ENCODE data around the gene HELLS. TPM values are rescaled to one million over a fixed set of nuclear protein-coding genes. Genes with fewer than 3 reads are reported as not detected.

HELLS gene
- total and polyA plus RNA-seq, 2 of the 8 experiments (the other 6 are each of a cell fraction or from before 2014, with no cell fraction given), result 147 to 371 TPM

- POLR2A ChIA-PET (ENCODE audit: partially characterized antibody), result interaction anchor here (1.4 kb wide), 1 partner anchor 10 kb away, joined by 4 read pairs; no protein-coding TSS in a partner anchor
- CTCF ChIA-PET (ENCODE audit: partially characterized antibody), result interaction anchor here (0.9 to 1.7 kb wide), 3 partner anchors 150 to 498 kb away, joined by 3 to 4 read pairs (median 3); no protein-coding TSS in a partner anchor
- DNase-seq (ENCODE audit: low read depth in 1 of 2, low spot score in 2 of 2), result no peak
- no peak for TF ChIP-seq JUN (IDR thresholded peaks at IDR 0.05; ENCODE audit: low read depth, low read length)
- no peak for TF ChIP-seq BACH1 (IDR thresholded peaks at IDR 0.05; ENCODE audit: low read length)
- no peak for TF ChIP-seq SIRT6 (IDR thresholded peaks at IDR 0.05; ENCODE audit: low read length)
- TF ChIP-seq ZNF274 (IDR thresholded peaks at IDR 0.05; ENCODE audit: borderline replicate concordance, extremely low read depth, low read length), result no peak
- TF ChIP-seq CHD2 (IDR thresholded peaks at IDR 0.05; ENCODE audit: low read length), result no peak
- TF ChIP-seq EGR1 (IDR thresholded peaks at IDR 0.05; ENCODE audit: borderline replicate concordance, low read depth, low read length), result no peak
- TF ChIP-seq SUZ12 (IDR thresholded peaks at IDR 0.05; ENCODE audit: low read length), result no peak
- TF ChIP-seq POLR2A (IDR thresholded peaks at IDR 0.05; ENCODE audit: control extremely low read depth in 1 of 2, low read depth in 2 of 2, low read length in 2 of 2), result no peak
- no peak for TF ChIP-seq TCF12 (IDR thresholded peaks at IDR 0.05; ENCODE audit: low read depth, low read length)
- no peak for TF ChIP-seq POLR2AphosphoS5 (IDR thresholded peaks at IDR 0.05; ENCODE audit: low read depth, low read length)
- TF ChIP-seq CEBPB (IDR thresholded peaks at IDR 0.05; ENCODE audit: low read depth, low read length), result no peak
- no peak for TF ChIP-seq TBP (IDR thresholded peaks at IDR 0.05; ENCODE audit: low read depth, low read length)
- no peak for TF ChIP-seq TAF7 (optimal IDR thresholded peaks at IDR 0.05; ENCODE audit: borderline replicate concordance, low read depth, low read length)
- no peak for TF ChIP-seq CBX5 (IDR thresholded peaks at IDR 0.05; ENCODE audit: low read depth, low read length)
- no peak for TF ChIP-seq GABPA (IDR thresholded peaks at IDR 0.05; ENCODE audit: borderline replicate concordance, insufficient read depth, low read length)
- TF ChIP-seq MAFK (IDR thresholded peaks at IDR 0.05; ENCODE audit: low read depth, low read length), result no peak
- TF ChIP-seq PHF8 (conservative IDR thresholded peaks at IDR 0.05; ENCODE audit: low read depth, low read length), result no peak
These were observed 81.9 kb downstream of the HELLS start for GRCh38 chr10:94627511-94627910.

More at GRCh38 chr10:94627511-94627910, 81.9 kb downstream of the HELLS start:
- Histone ChIP-seq H3K18ac (ENCODE audit: extremely low read depth, low read length) (no peak overlapping the region), H3K23me2 (ENCODE audit: low read depth, low read length) (no peaks in the 10 kb centered on the region), H3K4me3 (ENCODE audit: extremely low read depth in 1 of 4, insufficient read depth in 2 of 4, low read depth in 3 of 4, low read length in 4 of 4) (no peak overlapping the region), H2BK15ac (ENCODE audit: low read length) (no peak overlapping the region), H3K4ac (replicated peaks; ENCODE audit: insufficient read length, low read depth, low read length) (no peak overlapping the region), H3K79me2 (ENCODE audit: control insufficient read depth in 1 of 2, insufficient read depth in 2 of 2, low read length in 2 of 2) (no peaks in the 10 kb centered on the region), H3K23ac (ENCODE audit: insufficient read length) (no peak overlapping the region), H3K9ac (replicated peaks in 1 of 4; ENCODE audit: extremely low read depth in 1 of 4, low read depth in 3 of 4, low read length in 3 of 4) (no peak overlapping the region), H4K91ac (replicated peaks; ENCODE audit: insufficient read length, low read length) (no peak overlapping the region), H4K5ac (ENCODE audit: insufficient read length, low read depth, low read length) (no peak overlapping the region), H4K8ac (ENCODE audit: extremely low read depth, insufficient read depth, low read length) (no peak overlapping the region), H3K56ac (replicated peaks; ENCODE audit: insufficient read length, low read depth, low read length) (no peak overlapping the region), H2BK20ac (ENCODE audit: low read length) (no peak overlapping the region), H3K4me1 (replicated peaks in 1 of 4; ENCODE audit: control insufficient read depth in 3 of 4, insufficient read depth in 4 of 4, low read length in 3 of 4) (peaks cover 0 to 9% (median 7%) of the 10 kb centered on the region in 4 experiments; a peak in 3 of 7 replicates), H3K9me3 (ENCODE audit: insufficient read depth in 2 of 2, low read depth in 1 of 2, low read length in 1 of 2) (peaks cover 7 to 11% of the 10 kb centered on the region in 2 experiments), H2AFZ (ENCODE audit: low read length) (no peak overlapping the region), H2BK12ac (ENCODE audit: low read depth, low read length) (no peak overlapping the region), H2BK120ac (replicated peaks; ENCODE audit: low read depth, low read length) (no peak overlapping the region), H4K20me1 (replicated peaks in 1 of 2; ENCODE audit: control insufficient read depth in 1 of 2, insufficient read depth in 2 of 2, low read length in 2 of 2) (no peaks in the 10 kb centered on the region), H3K36me3 (ENCODE audit: control insufficient read depth in 2 of 4, insufficient read depth in 4 of 4, low read length in 3 of 4) (no peaks in the 10 kb centered on the region; a peak in 1 of 8 replicates), H2BK5ac (ENCODE audit: low read depth, low read length) (no peak overlapping the region), H3K27ac (ENCODE audit: low read depth, low read length) (no peak overlapping the region), H3K27me3 (replicated peaks in 1 of 4; ENCODE audit: control insufficient read depth in 3 of 4, extremely low read depth in 1 of 4, insufficient read depth in 3 of 4, low read length in 3 of 4) (no peaks in the 10 kb centered on the region), H3K4me2 (ENCODE audit: insufficient read depth in 1 of 2, low read depth in 2 of 2, low read length in 2 of 2) (no peak overlapping the region), H3K14ac (ENCODE audit: insufficient read length) (no peak overlapping the region), H3K79me1 (ENCODE audit: low read depth, low read length) (no peaks in the 10 kb centered on the region), H2AK5ac (ENCODE audit: low read depth, low read length) (no peak overlapping the region)
- WGBS, 2 experiments (ENCODE audit: extremely low coverage in 1 of 2, insufficient coverage in 1 of 2, insufficient read length in 1 of 2, insufficient replicate concordance in 2 of 2, low coverage in 1 of 2, low lambda C conversion rate in 2 of 2, missing lambda C conversion rate in 1 of 2), result 74% methylated on average over 1 of the region's 1 CpG; no CpG with 5 or more reads in 1 of the 2 experiments
- FAIRE-seq, result no peak

Measured in H1 (cell line).